Stomach (tissue), 4 donors: ENCODE data around the gene PDPK1.

Source experiments
- CTCF ChIP-seq, 7 experiments: fragments of 450-650 bp in 4 of 7; fragments of 200-600 bp in 3 of 7; sonication (generic) in 3 of 7; IDR thresholded peaks; one replicate each; pipeline ENCODE4 v1.5.1; 2016 to 2019; ENCODE audit warnings: antibody characterized with exemption in 7 of 7, control low read depth in 2 of 7, mild to moderate bottlenecking in 1 of 7
- EP300 ChIP-seq: sonication (generic); formaldehyde crosslinking; IDR thresholded peaks from one replicate; pipeline ENCODE4 v1.6.1; 2017; ENCODE audit warnings: antibody characterized with exemption
- POLR2A ChIP-seq, 4 donors: fragments of 450-650 bp; IDR thresholded peaks; one replicate each; pipeline ENCODE4 v1.6.1; 2016; ENCODE audit warnings: antibody characterized with exemption in 4 of 4, control low read depth in 2 of 4, mild to moderate bottlenecking in 1 of 4, moderate library complexity in 1 of 4
- POLR2AphosphoS5 ChIP-seq, 3 donors: sonication (generic); formaldehyde crosslinking; IDR thresholded peaks; one replicate each; pipeline ENCODE4 v1.6.1; 2016; ENCODE audit warnings: antibody characterized with exemption in 3 of 3

- TF ChIP-seq POLR2AphosphoS5 (IDR thresholded peaks at IDR 0.05) (no peak), CTCF (IDR thresholded peaks at IDR 0.05) (no peak), POLR2A (IDR thresholded peaks at IDR 0.05) (no peak), EP300 (no peak)
These were observed 25.7 kb upstream of the PDPK1 start for GRCh38 chr16:2511996-2512734.
